A673 (cell line): ENCODE data around the gene HSPB3.

Source experiments
- EZH2 ChIP-seq: fragments of 200-600 bp; sonication (generic); IDR thresholded peaks from 2 replicates; pipeline ENCODE4 v1.6.1; 2017; ENCODE audit warnings: borderline replicate concordance, low read depth, mild to moderate bottlenecking, mixed read lengths, antibody characterized with exemption, low read length; ENCODE audit not compliant: poor library complexity, severe bottlenecking
- TF ChIP-seq, protein P1 (sequence below): fragments of 300-800, 200-600 bp; sonication (generic); conservative IDR thresholded peaks from 2 replicates; pipeline ENCODE4 v1.5.1; 2017; ENCODE audit warnings: low read depth, mild to moderate bottlenecking, antibody characterized with exemption, low read length, moderate library complexity, mixed read lengths

GRCh38 chr5:54471398-54471797 lies 15.9 kb downstream of the HSPB3 start:
- TF ChIP-seq, protein P1, sequence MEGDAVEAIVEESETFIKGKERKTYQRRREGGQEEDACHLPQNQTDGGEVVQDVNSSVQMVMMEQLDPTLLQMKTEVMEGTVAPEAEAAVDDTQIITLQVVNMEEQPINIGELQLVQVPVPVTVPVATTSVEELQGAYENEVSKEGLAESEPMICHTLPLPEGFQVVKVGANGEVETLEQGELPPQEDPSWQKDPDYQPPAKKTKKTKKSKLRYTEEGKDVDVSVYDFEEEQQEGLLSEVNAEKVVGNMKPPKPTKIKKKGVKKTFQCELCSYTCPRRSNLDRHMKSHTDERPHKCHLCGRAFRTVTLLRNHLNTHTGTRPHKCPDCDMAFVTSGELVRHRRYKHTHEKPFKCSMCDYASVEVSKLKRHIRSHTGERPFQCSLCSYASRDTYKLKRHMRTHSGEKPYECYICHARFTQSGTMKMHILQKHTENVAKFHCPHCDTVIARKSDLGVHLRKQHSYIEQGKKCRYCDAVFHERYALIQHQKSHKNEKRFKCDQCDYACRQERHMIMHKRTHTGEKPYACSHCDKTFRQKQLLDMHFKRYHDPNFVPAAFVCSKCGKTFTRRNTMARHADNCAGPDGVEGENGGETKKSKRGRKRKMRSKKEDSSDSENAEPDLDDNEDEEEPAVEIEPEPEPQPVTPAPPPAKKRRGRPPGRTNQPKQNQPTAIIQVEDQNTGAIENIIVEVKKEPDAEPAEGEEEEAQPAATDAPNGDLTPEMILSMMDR, result no peak
- no peak for TF ChIP-seq EZH2
